SK-N-DZ (cell line): ENCODE data around the gene ZNF18. TPM values are rescaled to one million over a fixed set of nuclear protein-coding genes. Genes with fewer than 3 reads are reported as not detected.

Source experiments
- DNase-seq: peaks from one replicate; pipeline ENCODE4 v3.0.0-alpha.2; 2015; ENCODE audit warnings: low spot score
- polyA plus RNA-seq, 2 experiments: library from polyadenylated mRNA; depleted of rRNA; stranded (reverse); fragments of >200 nt; gene quantifications; 2 replicates each; pipeline ENCODE4 v1.2.3, GENCODE V29; 2014

Gene ZNF18, protein sequence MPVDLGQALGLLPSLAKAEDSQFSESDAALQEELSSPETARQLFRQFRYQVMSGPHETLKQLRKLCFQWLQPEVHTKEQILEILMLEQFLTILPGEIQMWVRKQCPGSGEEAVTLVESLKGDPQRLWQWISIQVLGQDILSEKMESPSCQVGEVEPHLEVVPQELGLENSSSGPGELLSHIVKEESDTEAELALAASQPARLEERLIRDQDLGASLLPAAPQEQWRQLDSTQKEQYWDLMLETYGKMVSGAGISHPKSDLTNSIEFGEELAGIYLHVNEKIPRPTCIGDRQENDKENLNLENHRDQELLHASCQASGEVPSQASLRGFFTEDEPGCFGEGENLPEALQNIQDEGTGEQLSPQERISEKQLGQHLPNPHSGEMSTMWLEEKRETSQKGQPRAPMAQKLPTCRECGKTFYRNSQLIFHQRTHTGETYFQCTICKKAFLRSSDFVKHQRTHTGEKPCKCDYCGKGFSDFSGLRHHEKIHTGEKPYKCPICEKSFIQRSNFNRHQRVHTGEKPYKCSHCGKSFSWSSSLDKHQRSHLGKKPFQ
- polyA plus RNA-seq (2014; cell fraction: cytosol; rRNA removed): 6.2 and 7.4 TPM in 2 replicates
- polyA plus RNA-seq (2014; cell fraction: nucleus; rRNA removed): 4.8 and 4.9 TPM in 2 replicates

DNA sequence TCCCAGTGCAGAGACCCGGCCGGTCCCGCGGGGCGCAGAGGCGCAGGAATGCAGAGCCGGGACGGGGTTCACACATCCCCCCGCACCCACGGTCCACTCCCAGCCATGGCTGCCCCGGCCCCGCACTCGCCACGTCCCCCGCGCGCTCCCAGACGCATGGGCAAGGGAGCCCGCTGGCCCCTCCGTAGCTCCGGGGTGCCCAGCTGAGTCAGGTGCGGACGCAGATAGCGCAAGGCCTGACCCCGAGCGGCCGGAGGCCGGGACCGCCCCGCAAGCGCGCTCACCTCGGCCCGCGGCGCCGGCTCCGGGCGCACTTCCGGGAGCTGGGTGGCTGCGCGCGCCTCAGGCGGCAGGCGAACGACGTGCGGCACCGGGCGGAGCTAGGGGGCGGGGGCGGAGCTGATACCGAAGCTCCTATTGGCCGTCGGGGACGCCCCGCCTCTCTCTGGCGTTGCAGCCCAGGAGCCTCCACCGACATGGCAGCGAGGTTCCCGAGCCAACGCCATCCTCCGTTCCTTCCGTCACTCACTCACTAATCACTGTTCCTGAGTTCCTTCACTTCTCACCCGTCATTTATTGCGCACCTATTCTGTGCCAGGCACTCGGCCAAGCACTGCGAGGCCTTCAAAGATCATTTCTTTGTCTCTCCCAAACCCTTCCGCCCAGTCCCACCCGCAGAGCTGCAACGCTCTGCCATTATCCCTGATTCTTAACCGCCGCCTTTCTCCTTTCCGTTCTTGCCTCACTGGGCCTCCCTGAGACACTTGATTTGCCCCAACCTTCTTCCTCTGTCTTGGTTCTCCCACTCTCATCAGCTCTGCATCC lies at the start of gene ZNF18:
ZNF18 (minus strand) TSS at position 329 of the 825 bp plus-strand sequence. CDS start 4,646 bp downstream, outside the sequence.
- DNase-seq: peak; percentile 92

DNA sequence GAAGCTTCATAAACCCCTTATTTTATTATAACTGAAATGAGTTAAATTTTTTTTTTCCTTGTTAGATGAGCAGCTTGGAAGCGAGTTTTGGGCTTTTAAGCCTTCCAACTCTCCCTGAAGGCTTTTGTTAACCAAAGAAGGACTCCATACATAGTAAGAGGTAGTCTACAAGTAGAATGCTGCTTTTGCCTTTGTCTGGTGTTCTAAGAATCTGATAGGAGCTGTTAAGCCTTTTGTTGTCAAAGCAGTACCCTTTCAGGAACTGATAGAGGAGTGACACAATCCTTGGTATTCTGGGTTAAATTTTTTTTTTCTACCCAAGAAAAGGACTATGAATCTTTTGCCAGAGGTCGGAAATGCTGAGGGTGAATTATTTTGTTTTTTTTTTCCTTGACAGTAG lies 49.5 kb upstream of the ZNF18 start:
- DNase-seq: no peak

DNA sequence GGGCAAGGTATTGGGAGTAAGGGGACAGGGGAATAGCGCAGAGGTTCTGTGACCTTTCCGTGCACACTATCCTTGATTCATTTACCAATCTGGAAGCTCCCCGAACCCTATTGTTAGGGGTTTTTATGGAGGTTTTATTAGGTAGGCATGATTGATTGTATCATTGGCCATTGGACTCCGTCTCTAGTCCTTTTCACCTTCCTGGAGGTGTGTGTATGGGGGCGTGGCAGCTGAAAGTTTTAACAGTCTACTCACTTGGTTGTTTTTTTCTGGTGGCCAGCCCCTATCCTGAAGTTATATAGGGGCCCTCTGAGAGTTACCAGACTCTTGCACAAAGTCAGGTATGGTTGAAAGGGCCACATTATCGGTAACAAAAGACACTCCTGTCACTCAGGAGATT lies 46.4 kb upstream of the ZNF18 start:
- no peak for DNase-seq

DNA sequence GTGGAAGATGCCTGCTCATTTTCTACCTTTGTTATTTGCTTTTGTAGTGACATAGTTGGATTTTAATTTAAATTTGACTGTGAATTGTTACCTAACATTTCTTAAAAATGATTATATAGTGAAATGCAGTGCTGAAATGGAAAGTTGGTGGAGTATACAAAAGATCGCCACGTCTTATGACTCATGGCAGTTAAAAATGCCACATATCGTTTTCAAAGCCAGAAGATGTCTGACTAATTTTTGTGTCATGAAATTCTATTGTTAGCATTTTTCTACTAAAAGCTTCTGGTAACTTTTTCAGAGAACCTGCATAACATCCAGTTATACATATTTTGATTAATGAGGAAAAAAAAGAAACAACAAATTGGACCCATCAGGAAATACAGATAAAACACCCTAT lies 44.0 kb upstream of the ZNF18 start:
- DNase-seq: no peak

DNA sequence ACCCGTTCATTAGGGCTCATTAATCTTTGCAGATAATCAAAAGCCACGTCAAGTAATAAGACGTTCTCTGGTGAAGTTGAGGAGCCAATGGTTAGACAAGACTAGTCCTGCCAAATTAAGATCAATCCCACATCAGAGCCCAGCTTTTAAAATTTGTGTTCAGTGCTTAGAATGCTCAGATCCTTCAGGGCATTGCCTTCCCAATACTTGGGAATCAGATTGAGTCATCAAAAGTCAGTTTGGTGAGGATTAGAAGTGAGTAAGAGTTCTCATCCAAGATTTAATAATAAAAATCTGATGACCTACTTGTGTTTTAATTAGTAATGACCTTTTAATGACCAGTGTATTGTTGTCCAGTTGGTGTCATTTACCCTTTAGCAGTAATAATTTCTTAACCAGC lies 43.2 kb upstream of the ZNF18 start:
- no peak for DNase-seq

DNA sequence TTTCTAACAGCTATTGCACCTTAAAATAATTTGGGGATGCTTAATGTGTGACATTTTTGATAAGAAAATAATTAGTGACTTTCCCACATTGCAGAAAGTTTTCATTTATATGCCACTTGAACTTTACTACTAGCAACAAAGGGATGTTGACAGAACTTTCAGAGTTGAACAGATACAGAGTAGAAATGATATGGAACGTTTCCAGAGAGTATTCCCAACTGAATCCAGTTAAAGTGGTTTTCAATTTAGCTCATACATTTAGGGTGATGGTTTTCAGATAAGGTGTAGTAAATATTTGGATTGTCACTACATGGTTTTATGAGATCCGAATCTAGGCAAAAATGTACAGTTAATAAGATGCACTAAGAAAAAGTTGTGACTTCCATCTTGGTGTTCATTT lies 40.7 kb upstream of the ZNF18 start:
- no peak for DNase-seq

DNA sequence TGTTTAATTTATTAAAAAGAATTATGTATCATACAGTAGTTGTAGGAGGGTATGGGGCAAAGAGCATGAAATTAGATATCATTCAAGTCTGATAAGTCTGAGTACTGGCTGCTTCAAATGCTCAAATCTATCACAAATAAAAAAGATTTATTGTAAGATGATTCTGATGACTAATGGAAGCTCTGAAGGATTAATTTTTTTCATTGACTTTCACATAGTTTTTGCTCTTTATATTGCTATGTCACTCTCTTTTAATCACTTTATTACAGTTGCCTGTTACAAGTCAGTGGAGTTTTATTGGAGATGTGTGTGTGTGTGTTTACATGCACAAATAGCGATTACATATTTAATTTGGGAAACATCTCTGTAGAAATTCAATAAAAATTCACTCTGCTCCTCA lies 38.4 kb upstream of the ZNF18 start:
- DNase-seq: no peak

DNA sequence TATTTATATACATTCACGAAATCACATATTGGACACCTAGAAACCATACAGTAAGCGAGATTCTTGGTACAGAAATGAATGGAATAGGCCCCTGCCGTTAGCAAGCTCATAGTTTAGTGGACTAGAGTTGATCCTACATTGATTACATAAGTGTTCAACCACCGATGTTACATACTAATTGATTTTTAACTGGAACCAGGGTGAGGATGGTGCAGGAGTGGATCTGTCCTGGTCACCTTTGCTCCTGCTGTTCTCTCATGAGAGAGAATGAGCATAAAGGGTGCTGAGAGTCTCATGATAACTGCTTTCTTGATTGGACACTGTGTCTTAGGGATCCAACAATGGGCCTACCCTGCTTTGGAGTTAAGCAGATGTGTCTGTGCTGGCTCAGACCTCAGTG lies 37.3 kb upstream of the ZNF18 start:
- no peak for DNase-seq

DNA sequence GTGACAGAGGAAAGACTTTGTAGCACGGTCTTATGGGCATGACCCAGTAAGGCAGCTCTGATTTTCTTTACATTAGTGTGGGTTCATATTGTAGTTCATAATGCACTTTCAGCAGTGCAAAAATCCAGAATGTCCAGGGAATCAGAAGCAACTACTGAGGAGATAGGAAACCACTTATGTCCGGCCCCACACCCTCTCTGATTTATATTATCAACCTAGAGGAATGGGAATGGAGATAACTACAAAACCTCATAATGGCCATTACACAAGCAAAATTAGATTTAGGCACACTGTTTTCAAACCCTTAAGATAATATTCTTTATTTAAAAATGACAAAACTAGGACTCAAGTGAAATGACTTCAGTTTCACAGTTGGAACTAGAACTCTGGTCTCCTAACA lies 31.3 kb upstream of the ZNF18 start:
- DNase-seq: no peak

DNA sequence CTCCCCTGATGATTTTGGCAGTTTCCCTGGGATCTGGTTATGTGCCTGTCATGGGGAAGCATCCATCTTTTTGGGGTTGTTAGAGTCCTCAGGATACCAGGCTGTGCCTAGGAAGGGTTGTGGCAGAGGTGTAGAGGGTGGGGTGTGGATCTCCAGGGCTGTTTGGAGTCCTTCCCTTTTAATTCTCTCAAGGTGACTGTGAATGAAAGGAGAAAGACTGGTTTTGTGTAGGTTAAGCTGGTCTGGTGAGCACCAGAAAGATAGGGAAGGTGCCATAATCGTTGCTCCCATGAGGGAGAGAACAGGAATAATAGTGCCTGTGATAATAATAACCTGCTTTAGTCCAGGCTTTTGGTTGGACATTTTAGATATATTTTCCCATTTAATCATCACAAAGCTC lies 30.4 kb upstream of the ZNF18 start:
- DNase-seq: no peak

DNA sequence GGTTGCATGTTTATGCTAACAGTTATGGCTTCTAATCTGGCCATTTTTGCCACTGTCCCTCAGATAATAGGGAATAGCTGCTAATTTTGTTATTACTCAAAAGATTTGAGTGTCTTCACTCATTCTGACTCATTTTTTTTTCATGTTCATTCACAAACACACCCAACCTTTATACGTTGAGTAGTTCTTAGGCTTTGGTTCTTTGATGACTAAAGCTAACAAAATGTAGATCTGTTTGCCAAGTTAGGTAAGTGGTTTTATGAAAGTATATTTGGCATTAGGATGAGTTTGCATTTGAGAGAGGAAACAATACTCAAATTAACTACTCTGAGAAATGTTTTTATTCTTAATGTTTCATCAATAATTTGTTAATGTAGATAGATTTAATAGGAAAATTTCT lies 27.1 kb upstream of the ZNF18 start:
- DNase-seq: no peak

DNA sequence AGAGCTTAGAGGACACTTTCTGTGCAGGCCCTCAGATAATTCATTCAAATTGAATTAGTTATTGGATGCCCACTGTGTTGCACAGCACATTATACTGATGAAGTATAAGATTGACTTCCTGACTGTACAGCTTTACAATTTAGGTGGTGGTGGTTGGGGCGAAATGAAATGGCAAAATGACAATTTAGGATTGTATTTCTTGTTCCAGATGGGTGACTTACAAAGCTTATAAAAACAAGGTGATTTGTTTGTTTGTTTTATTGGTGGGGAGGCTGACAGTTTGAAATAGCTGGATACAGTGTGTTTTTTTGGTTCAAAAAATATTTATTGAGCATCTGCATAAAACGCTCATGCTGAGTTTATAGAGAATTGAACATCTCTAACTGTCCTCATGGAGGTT lies 25.0 kb upstream of the ZNF18 start:
- DNase-seq: no peak

DNA sequence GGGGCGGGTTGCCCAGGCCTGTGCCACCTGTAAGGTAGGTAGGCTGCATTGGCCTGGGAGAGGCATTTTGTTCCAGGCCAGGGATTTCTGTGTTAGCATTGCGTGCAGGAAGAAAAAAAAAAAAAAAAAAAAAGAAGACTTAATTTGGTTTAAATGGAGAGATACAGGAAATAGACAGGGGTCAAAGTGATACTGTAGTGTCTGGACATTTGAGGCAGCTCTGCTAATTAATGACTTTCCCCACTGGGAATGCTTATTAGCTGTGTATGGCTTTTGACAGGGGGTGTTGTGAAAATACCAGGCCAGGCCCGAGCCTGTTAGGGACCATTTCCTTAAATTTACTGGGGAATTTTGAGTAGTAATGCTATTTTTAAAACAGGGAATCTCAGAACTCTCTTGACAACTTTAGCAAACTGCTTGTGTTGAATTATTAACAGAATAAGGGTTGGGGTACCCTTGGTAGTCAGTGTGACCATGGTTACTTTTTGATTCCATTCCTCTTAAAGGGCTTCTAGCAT lies 24.4 kb upstream of the ZNF18 start:
- no peak for DNase-seq

DNA sequence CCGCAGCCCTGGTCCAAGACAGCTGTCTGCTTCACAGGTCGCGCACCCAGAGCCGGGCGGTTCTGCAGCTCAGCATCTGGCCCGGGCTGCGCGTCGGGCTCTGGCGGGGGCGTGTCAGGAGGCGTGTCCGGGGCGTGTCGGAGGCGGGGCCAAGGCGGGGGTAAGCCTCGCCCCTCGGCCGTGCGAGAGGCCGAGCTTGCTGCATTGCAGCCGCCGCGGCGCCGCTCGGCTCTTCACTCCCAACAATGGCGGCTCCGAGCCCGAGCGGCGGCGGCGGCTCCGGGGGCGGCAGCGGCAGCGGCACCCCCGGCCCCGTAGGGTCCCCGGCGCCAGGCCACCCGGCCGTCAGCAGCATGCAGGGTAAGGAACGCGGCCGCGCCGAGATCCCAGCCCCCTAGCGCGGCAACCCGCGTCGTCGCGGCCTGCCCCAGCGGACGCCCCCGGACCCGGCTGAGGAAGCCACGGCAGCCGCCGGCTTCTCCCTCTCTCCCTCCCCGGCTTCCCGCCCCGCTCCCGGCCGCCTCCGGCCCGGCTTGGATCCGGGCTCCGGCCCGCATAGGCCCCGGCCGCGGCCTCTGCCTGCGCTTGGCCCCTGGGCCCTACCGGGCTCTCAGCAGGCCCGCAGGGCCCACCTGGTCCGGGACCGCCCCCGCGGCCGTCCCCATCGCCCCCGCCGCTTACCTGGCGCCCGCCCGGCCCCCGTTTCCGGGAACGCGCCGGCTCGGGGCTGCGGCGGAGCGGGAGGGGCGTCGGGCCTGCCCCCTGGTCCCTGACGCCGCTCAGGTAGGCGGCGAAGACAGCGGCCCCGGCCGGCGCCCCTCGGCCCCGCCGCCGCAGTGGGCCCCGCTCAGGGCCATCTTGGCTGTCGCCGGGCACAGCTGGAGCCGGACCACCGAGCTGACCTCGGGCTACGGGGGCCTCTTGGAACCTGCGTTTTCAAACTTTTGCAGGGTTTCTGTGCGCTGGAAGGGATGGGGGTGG lies 23.7 kb upstream of the ZNF18 start, which contains the start of gene MAP2K4:
MAP2K4 (plus strand) TSS at position 236 of the 981 bp plus-strand sequence; CDS start at position 246, 10 bp downstream.
- DNase-seq: peak; percentile 82

DNA sequence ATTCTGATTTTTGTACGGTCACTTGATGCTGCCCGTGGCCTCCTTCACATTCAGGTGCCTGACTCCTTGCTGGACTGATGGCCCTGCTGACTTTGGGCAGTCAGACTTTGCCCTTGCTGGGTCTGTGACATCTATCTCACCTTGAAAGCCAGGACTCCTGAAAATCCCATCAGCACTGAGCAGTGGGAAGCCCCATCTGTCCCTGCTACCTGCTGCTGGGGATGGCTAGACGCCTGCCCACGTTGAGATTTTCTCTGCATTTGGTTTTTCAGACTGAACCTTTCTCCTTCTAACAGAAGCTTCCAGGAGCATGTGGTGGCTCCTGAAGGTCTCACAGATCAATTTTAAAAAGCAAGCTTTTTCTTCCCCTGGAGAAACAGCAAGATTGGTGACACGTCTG lies 10.2 kb upstream of the ZNF18 start:
- no peak for DNase-seq

DNA sequence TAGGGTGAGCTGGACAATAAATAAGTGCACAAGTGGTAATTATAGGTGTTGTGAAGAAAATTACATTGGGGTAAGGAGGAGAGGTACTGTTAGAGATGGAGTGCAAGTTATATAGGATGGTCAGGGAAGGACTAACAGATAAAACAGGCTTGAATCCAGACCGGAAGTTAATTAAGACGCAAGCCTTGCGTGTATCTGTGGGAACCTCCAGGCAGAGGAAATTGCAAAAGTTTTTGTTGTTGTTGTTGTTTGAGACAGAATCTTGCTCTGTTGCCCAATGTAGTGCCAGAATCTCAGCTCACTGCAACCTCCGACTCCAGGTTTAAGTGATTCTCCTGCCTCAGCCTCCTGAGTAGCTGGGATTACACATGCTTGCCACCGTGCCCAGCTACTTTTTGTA lies 2.4 kb upstream of the ZNF18 start:
- no peak for DNase-seq

DNA sequence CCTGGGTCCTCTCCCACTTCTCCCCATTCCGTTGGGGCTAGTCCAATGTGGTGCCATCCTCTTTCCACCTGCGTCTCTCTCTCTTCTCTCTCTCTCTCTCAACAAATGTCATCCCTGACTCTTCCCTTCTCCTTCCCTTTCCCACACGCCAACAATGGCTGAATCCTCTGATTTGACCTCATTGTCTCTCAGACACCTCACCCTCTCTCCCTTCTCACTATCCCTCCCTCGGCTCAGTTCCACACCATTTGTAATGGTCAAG lies 628 bp upstream of the ZNF18 start:
- no peak for DNase-seq

DNA sequence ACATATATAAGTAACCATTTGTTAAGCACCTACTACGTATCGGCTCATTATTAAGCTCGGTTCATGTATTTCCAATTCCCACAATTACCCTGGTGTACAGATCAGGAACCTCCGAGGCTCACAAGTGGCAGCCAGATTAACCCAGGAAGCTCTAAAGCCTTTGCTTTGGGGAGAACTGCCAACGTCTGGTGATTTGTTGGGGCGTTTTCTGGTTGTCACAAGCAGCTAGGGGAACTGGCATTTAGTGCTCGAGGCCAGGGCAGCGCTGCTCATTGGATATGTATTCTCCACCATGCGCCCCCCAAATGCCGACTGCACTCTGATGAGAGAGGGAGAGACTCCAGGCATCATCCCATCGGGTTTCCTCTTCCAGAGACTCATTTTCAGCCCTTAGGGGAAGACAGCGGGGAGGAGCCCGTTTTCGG lies 541 bp downstream of the ZNF18 start:
- peak; percentile 63 for DNase-seq

DNA sequence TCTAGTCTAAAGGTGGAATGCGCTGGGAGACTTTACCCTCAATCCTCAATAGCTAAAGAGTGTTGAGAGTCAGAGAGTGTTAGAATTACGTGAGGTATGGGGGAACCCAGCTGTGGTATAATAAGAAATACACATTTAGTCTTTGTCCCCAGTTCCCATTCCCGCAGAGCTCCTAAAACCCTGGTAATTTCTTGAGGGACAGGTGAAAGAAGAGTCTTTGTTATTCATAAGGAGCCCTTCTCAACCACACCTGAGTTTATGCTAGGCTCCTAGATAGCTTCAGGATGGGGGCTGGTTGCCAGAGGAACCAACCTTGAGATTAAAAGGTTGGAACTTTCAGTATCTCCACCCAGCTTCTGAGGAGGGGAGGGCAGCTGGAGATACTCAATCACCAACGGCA lies 5.8 kb downstream of the ZNF18 start:
- DNase-seq: no peak

DNA sequence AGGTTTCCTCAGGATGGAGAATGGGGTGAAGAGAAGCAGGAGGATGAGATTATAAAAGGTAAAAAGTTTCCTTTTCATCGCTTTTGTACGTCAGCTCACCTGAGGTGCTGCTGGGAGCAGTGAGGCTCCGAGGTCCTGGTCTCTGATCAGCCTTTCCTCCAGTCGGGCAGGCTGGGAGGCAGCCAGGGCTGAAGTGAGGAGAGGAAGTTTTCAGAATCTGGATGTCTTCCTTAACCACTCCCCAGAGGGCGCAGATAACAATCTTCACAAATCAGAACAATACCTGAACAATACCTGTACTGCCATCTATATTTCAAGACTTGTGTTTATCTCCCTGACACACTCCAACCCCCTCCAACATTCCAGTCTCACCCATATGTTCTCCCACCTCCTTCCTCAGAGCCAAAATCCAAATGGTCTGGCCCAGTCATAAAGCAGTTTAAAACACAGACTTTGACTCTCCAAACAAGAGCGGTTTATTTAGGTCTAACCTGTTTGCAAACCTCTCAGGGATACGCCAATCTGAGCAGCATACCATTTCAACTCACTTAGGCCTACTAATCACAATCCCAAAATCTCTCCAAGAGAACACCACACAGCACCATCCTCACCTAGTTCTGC lies 6.8 kb downstream of the ZNF18 start:
- DNase-seq: no peak

DNA sequence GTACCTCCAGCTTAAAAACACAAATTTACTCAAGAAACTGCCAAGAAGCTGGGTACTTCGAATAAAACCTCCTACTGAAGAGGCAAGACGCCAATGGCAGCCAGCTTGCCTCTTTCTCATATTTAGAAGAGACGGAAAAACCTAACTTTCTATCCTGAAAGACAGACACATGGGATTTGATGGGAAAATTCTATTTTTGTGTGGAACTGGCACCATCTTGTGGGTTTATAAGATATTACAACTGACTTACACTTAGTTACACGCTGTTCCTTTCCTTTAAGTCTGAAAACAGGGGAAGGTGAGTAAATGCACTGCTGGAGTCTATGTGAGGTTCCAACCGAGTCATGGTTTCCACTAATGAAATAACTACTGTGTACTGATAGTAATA lies 10.3 kb downstream of the ZNF18 start:
- DNase-seq: peak; percentile 51
